ENCODE results near the gene INPP4A. TPM values are rescaled to one million over a fixed set of nuclear protein-coding genes. Genes with fewer than 3 reads are reported as not detected.

The INPP4A gene
- total and polyA plus RNA-seq, 8 donors: 4.0 to 13.4 (median 7.3) TPM

GRCh38 chr2:98416383-98417159 is 28.1 kb upstream of the INPP4A start:
- ATAC-seq (no peak), FAIRE-seq (no peak), DNase-seq (no peak)
- H3K27me3 ChIP-seq: no peaks in the 10 kb centered on the region
- 87 to 91% methylated on average over 2 of the region's 2 CpGs for WGBS, 2 donors
- H3K27ac ChIP-seq: no peak overlapping the region
- no peaks in the 10 kb centered on the region for H3K4me1 ChIP-seq
- no peaks in the 10 kb centered on the region for H3K9me3 ChIP-seq
- no peak overlapping the region for H3K4me3 ChIP-seq
- TF ChIP-seq CTCF (IDR thresholded peaks at IDR 0.05): no peak
- intact Hi-C loops (cut with DNase I): no loop called here
- no peaks in the 10 kb centered on the region for H3K36me3 ChIP-seq

GRCh38 chr2:98419544-98419943 is 25.1 kb upstream of the INPP4A start:
- intact Hi-C loops (cut with DNase I): no loop called here

GRCh38 chr2:98419977-98420725 is 24.5 kb upstream of the INPP4A start:
- intact Hi-C loops (cut with DNase I): no loop called here
- H3K4me3 ChIP-seq: no peak overlapping the region
- no peak for TF ChIP-seq CTCF (IDR thresholded peaks at IDR 0.05)

More at GRCh38 chr2:98419544-98419943, 25.1 kb upstream of the INPP4A start:
- H3K27me3 ChIP-seq: no peaks in the 10 kb centered on the region
- ATAC-seq: no peak
- WGBS, 2 donors: 55 to 73% methylated on average over 2 of the region's 2 CpGs
- no peak overlapping the region for H3K4me3 ChIP-seq
- H3K9me3 ChIP-seq: no peaks in the 10 kb centered on the region
- no peak overlapping the region for H3K27ac ChIP-seq
- FAIRE-seq: no peak
- no peak for TF ChIP-seq CTCF (IDR thresholded peaks at IDR 0.05)
- H3K4me1 ChIP-seq: no peaks in the 10 kb centered on the region
- no peaks in the 10 kb centered on the region for H3K36me3 ChIP-seq
- DNase-seq: no peak

DNA sequence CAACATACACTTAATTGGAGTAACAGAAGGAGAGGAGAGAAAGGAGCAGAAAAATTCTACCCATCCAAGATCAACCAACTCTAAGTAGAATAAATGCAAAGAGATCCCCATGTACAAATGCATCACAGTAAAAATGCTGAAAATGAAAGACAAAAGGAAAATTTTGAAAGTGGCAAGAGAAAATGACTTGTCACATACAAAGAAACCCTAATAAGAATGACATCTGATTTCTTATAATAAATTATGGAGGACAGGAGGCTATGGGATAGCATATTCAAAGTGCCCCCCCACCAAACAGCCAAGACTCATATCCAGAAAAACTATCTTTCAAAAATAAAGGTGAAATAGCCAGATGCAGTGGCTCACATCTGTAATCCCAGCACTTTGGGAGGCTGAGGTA is 22.2 kb upstream of the INPP4A start:
- no peak overlapping the region for H3K4me3 ChIP-seq
- no peak for ATAC-seq
- DNase-seq: no peak
- H3K36me3 ChIP-seq: no peaks in the 10 kb centered on the region
- FAIRE-seq: no peak
- no peak overlapping the region for H3K27ac ChIP-seq
- H3K4me1 ChIP-seq: no peaks in the 10 kb centered on the region
- no peak for TF ChIP-seq CTCF (IDR thresholded peaks at IDR 0.05)
- no peaks in the 10 kb centered on the region for H3K27me3 ChIP-seq
- intact Hi-C loops (cut with DNase I): no loop called here
- no peaks in the 10 kb centered on the region for H3K9me3 ChIP-seq

More at GRCh38 chr2:98419977-98420725, 24.5 kb upstream of the INPP4A start:
- H3K27me3 ChIP-seq: no peaks in the 10 kb centered on the region
- no peaks in the 10 kb centered on the region for H3K4me1 ChIP-seq
- 57 to 65% methylated on average over 6 of the region's 6 CpGs for WGBS, 2 donors
- H3K36me3 ChIP-seq: no peaks in the 10 kb centered on the region
- DNase-seq (no peak), FAIRE-seq (no peak), ATAC-seq (peak in 1 of 4 donors; percentile 28)
- no peak overlapping the region for H3K27ac ChIP-seq
- no peaks in the 10 kb centered on the region for H3K9me3 ChIP-seq

- FAIRE-seq: no peak
These were observed 17.9 kb upstream of the INPP4A start for GRCh38 chr2:98426771-98427170.

More at GRCh38 chr2:98426771-98427170, 17.9 kb upstream of the INPP4A start:
- intact Hi-C loops (cut with DNase I): no loop called here
- no peak overlapping the region for H3K4me3 ChIP-seq
- 82 to 87% methylated on average over 5 of the region's 5 CpGs for WGBS, 2 donors
- ATAC-seq (no peak), DNase-seq (no peak)
- H3K4me1 ChIP-seq: no peaks in the 10 kb centered on the region
- no peaks in the 10 kb centered on the region for H3K9me3 ChIP-seq
- no peak for TF ChIP-seq CTCF (IDR thresholded peaks at IDR 0.05)
- no peaks in the 10 kb centered on the region for H3K36me3 ChIP-seq
- H3K27ac ChIP-seq: no peak overlapping the region
- no peaks in the 10 kb centered on the region for H3K27me3 ChIP-seq

Data from pancreas (tissue), 10 donors.